Sigmoid colon (tissue), 7 donors: Measurements from ENCODE around the gene CUX1. TPM values are rescaled to one million over a fixed set of nuclear protein-coding genes. Genes with fewer than 3 reads are reported as not detected.

ENCODE experiments used
- DNase-seq: peaks from one replicate; pipeline ENCODE4 v3.0.0-alpha.2; 2019
- H3K27ac ChIP-seq, 4 donors: fragments of 200-600 bp; sonication (generic); one replicate each; pipeline ENCODE4 v1.5.1; 2016 to 2019; ENCODE audit warnings: mild to moderate bottlenecking in 1 of 4
- H3K27me3 ChIP-seq, 3 donors: fragments of 200-600 bp; sonication (generic); one replicate each; pipeline ENCODE4 v1.5.1; 2019; ENCODE audit warnings: mild to moderate bottlenecking in 1 of 3
- H3K36me3 ChIP-seq, 4 donors: fragments of 200-600 bp; sonication (generic); one replicate each; pipeline ENCODE4 v1.5.1; 2016 to 2019
- H3K4me1 ChIP-seq, 4 donors: fragments of 200-600 bp; sonication (generic); one replicate each; pipeline ENCODE4 v1.5.1; 2017 to 2019
- H3K4me3 ChIP-seq, 4 donors: fragments of 200-600 bp; sonication (generic); one replicate each; pipeline ENCODE4 v1.5.1; 2017 to 2019; ENCODE audit warnings: mild to moderate bottlenecking in 2 of 4, moderate library complexity in 1 of 4
- H3K9me3 ChIP-seq, 4 donors: fragments of 200-600 bp in 3 of 4; sonication (generic) in 3 of 4; one replicate each; pipeline versions ENCODE4 v1.5.1 to v1.6.1; 2013 to 2019
- CTCF ChIP-seq, 4 experiments: fragments of 450-650 bp in 3 of 4; fragments of 200-600 bp in 1 of 4; IDR thresholded peaks; one replicate each; pipeline ENCODE4 v1.5.1; 2016 to 2019; ENCODE audit warnings: antibody characterized with exemption in 4 of 4, mild to moderate bottlenecking in 3 of 4, moderate library complexity in 2 of 4
- EP300 ChIP-seq, 4 donors: sonication (generic); formaldehyde crosslinking; IDR thresholded peaks; one replicate each; pipeline ENCODE4 v1.6.1; 2017; ENCODE audit warnings: antibody characterized with exemption in 4 of 4
- POLR2A ChIP-seq, 2 donors: fragments of 450-650 bp; IDR thresholded peaks; one replicate each; pipeline ENCODE4 v1.6.1; 2016; ENCODE audit warnings: antibody characterized with exemption in 2 of 2, mild to moderate bottlenecking in 2 of 2, moderate library complexity in 2 of 2
- POLR2AphosphoS5 ChIP-seq, 4 donors: sonication (generic); formaldehyde crosslinking; IDR thresholded peaks; one replicate each; pipeline ENCODE4 v1.6.1; 2017; ENCODE audit warnings: antibody characterized with exemption in 4 of 4
- WGBS, 2 donors: extraction: QIAGEN DNeasy Blood & Tissue Kit; methylation state at CpG; one replicate each; pipeline ENCODE4 v1.1.7; 2013; 5-methylcytosine and 5-hydroxymethylcytosine counted together
- intact Hi-C: fragments of 100-400 bp; cut with DNase I; formaldehyde crosslinking; loops from one replicate; pipeline ENCODE4 v1.15.1; 2023
- polyA plus RNA-seq, 3 donors: library from polyadenylated mRNA; stranded (reverse); fragments of 200-250 nt; gene quantifications; one replicate each; pipeline ENCODE4 v1.2.3, GENCODE V29; 2013
- total RNA-seq, 4 donors: library from RNA; depleted of rRNA; stranded (reverse); fragments of >200 nt; gene quantifications; one replicate each; pipeline ENCODE4 v1.1.0, GENCODE V29; 2016
- donor health status: healthy with polysubstance abuse.
- donor health status: Bipolar disorder and iron deficiency.
- donor health status: healthy.

The CUX1 gene
- total and polyA plus RNA-seq, 7 donors = 46.7 to 127 (median 49.9) TPM

GRCh38 chr7:101933688-101934121 lies 116.3 kb downstream of the CUX1 start:
- no peaks in the 10 kb centered on the region for H3K9me3 ChIP-seq
- 58 to 92% methylated on average over 5 of the region's 5 CpGs for WGBS, 2 donors
- DNase-seq = peak; percentile 2
- no peak for TF ChIP-seq POLR2A (IDR thresholded peaks at IDR 0.05)
- no peak for TF ChIP-seq EP300 (IDR thresholded peaks at IDR 0.05)
- TF ChIP-seq CTCF (IDR thresholded peaks at IDR 0.05) = no peak
- TF ChIP-seq POLR2AphosphoS5 (IDR thresholded peaks at IDR 0.05) = no peak
- peaks cover 0 to 73% (median 51%) of the 10 kb centered on the region in 4 donors for H3K4me1 ChIP-seq
- peak overlapping the region in 1 of 4 donors; percentile 31 for H3K4me3 ChIP-seq
- H3K27me3 ChIP-seq = no peaks in the 10 kb centered on the region
- H3K27ac ChIP-seq = peak overlapping the region; percentile 82 to 93 (median 84)
- no peaks in the 10 kb centered on the region for H3K36me3 ChIP-seq
- intact Hi-C loops = no loop called here

GRCh38 chr7:101934618-101935017 lies 117.2 kb downstream of the CUX1 start:
- intact Hi-C loops = no loop called here
- peaks cover 0 to 65% (median 50%) of the 10 kb centered on the region in 4 donors for H3K4me1 ChIP-seq
- peak overlapping the region; percentile 6 to 31 (median 24) for H3K4me3 ChIP-seq
- no peaks in the 10 kb centered on the region for H3K9me3 ChIP-seq
- no peak for TF ChIP-seq EP300 (IDR thresholded peaks at IDR 0.05)
- TF ChIP-seq POLR2A (IDR thresholded peaks at IDR 0.05) = no peak
- no peak for TF ChIP-seq POLR2AphosphoS5 (IDR thresholded peaks at IDR 0.05)
- no peak for TF ChIP-seq CTCF (IDR thresholded peaks at IDR 0.05)
- H3K27me3 ChIP-seq = no peaks in the 10 kb centered on the region
- peak; percentile 63 for DNase-seq
- no peaks in the 10 kb centered on the region for H3K36me3 ChIP-seq
- 13 to 64% methylated on average over 11 of the region's 11 CpGs for WGBS, 2 donors
- peak overlapping the region; percentile 82 to 93 (median 84) for H3K27ac ChIP-seq

- Histone ChIP-seq H3K27me3 (no peaks in the 10 kb centered on the region), H3K9me3 (no peaks in the 10 kb centered on the region), H3K36me3 (no peaks in the 10 kb centered on the region), H3K4me1 (peaks cover 0 to 70% (median 55%) of the 10 kb centered on the region in 4 donors), H3K4me3 (peak overlapping the region in 2 of 4 donors; percentile 27 to 35), H3K27ac (peak overlapping the region; percentile 82 to 93 (median 84))
- intact Hi-C loops = no loop called here
- TF ChIP-seq CTCF (IDR thresholded peaks at IDR 0.05) (no peak), POLR2AphosphoS5 (IDR thresholded peaks at IDR 0.05) (peak in 2 of 4 donors; percentile 8 to 14)
- WGBS, 2 donors = 18 to 64% methylated on average over 14 of the region's 14 CpGs
- DNase-seq = peak; percentile 66
Observed at GRCh38 chr7:101935521-101936141, 118.2 kb downstream of the CUX1 start.

GRCh38 chr7:101936223-101936610 lies 118.8 kb downstream of the CUX1 start:
- Histone ChIP-seq H3K4me3 (peak overlapping the region in 3 of 4 donors; percentile 27 to 37 (median 35)), H3K27me3 (no peaks in the 10 kb centered on the region), H3K4me1 (peaks cover 0 to 76% (median 61%) of the 10 kb centered on the region in 4 donors), H3K36me3 (no peaks in the 10 kb centered on the region), H3K9me3 (no peaks in the 10 kb centered on the region), H3K27ac (peak overlapping the region; percentile 82 to 93 (median 84))
- no peak for DNase-seq
- intact Hi-C loops = no loop called here
- WGBS, 2 donors = 19 to 48% methylated on average over 13 of the region's 13 CpGs
- TF ChIP-seq CTCF (IDR thresholded peaks at IDR 0.05) = no peak
- TF ChIP-seq POLR2AphosphoS5 (IDR thresholded peaks at IDR 0.05) = no peak
- no peak for TF ChIP-seq EP300 (IDR thresholded peaks at IDR 0.05)
- no peak for TF ChIP-seq POLR2A (IDR thresholded peaks at IDR 0.05)
